PC-9 (cell line): Measurements from ENCODE around the gene PIWIL4. TPM values are rescaled to one million over a fixed set of nuclear protein-coding genes. Genes with fewer than 3 reads are reported as not detected.

Experiments
- BruUV-seq: library from RNA; stranded (reverse); fragments of 400-500 nt; replicated peaks from 2 replicates; lab custom pipeline; 2021; lab: Mats Ljungman, UMichigan
- CTCF ChIA-PET: fragments of 300-600 bp; sonication (Branson Sonifier 250); formaldehyde crosslinking; loops from one replicate; lab custom pipeline; 2022; ENCODE audit warnings: antibody characterized with exemption; lab: Charles Lee
- POLR2A ChIA-PET: fragments of 300-600 bp; sonication (Branson Sonifier 250); formaldehyde crosslinking; loops from one replicate; lab custom pipeline; 2022; ENCODE audit warnings: antibody characterized with exemption; ENCODE audit not compliant: unreplicated experiment; lab: Charles Lee
- DNase-seq, 2 experiments: peaks; one replicate each; pipeline versions ENCODE4 v3.0.0 to v3.0.0-alpha.2; 2015 to 2022; ENCODE audit warnings: mixed read lengths in 1 of 2
- H2AFZ ChIP-seq: fragments of 200-600 bp; sonication (generic); 2 replicates; pipeline ENCODE4 v1.8.1; 2017; ENCODE audit warnings: antibody characterized with exemption
- H3F3A ChIP-seq: fragments of 200-600 bp; sonication (generic); 2 replicates; pipeline ENCODE4 v1.8.1; 2017; ENCODE audit warnings: antibody characterized with exemption, mild to moderate bottlenecking, low read depth; ENCODE audit not compliant: insufficient read depth
- H3K27ac ChIP-seq: fragments of 200-600 bp; sonication (generic); 2 replicates; pipeline ENCODE4 v1.6.1; 2016; ENCODE audit warnings: mixed run types
- H3K27me3 ChIP-seq: fragments of 200-600 bp; sonication (generic); 2 replicates; pipeline ENCODE4 v1.6.1; 2016; ENCODE audit warnings: low read depth, mixed run types; ENCODE audit not compliant: insufficient read depth
- H3K36me3 ChIP-seq: fragments of 200-600 bp; sonication (generic); 2 replicates; pipeline ENCODE4 v1.6.1; 2016; ENCODE audit warnings: low read depth, mixed run types
- H3K4me1 ChIP-seq: fragments of 200-600 bp; sonication (generic); replicated peaks from 2 replicates; pipeline ENCODE4 v1.6.1; 2016; ENCODE audit warnings: mixed run types; ENCODE audit not compliant: insufficient read depth
- H3K4me2 ChIP-seq: fragments of 200-600 bp; sonication (generic); 2 replicates; pipeline ENCODE4 v1.6.1; 2017; ENCODE audit warnings: mixed run types
- H3K4me3 ChIP-seq: fragments of 200-600 bp; sonication (generic); 2 replicates; pipeline ENCODE4 v1.6.1; 2016; ENCODE audit warnings: mixed run types
- H3K79me2 ChIP-seq: fragments of 200-600 bp; sonication (generic); 2 replicates; pipeline ENCODE4 v1.6.1; 2017; ENCODE audit warnings: low read depth, mixed run types
- H3K9me2 ChIP-seq: fragments of 200-600 bp; sonication (generic); 2 replicates; pipeline ENCODE4 v1.8.1; 2017; ENCODE audit warnings: mild to moderate bottlenecking; ENCODE audit not compliant: insufficient read depth
- H3K9me3 ChIP-seq: fragments of 200-600 bp; sonication (generic); 2 replicates; pipeline ENCODE4 v1.8.1; 2016; ENCODE audit warnings: low read depth; ENCODE audit not compliant: insufficient read depth
- H4K20me1 ChIP-seq: fragments of 200-600 bp; sonication (generic); 2 replicates; pipeline ENCODE4 v1.8.1; 2017; ENCODE audit not compliant: insufficient read depth
- CTCF ChIP-seq: fragments of 200-600 bp; sonication (generic); conservative IDR thresholded peaks from 2 replicates; pipeline ENCODE4 v1.6.1; 2017; ENCODE audit warnings: mixed run types, antibody characterized with exemption, mild to moderate bottlenecking, moderate library complexity
- EZH2 ChIP-seq: fragments of 200-600 bp; sonication (generic); IDR thresholded peaks from 2 replicates; pipeline ENCODE4 v1.8.0; 2017; ENCODE audit warnings: antibody characterized with exemption, low read depth
- intact Hi-C: fragments of 100-400 bp; cut with micrococcal nuclease; formaldehyde crosslinking; loops from one replicate; pipeline ENCODE4 v1.10.0; 2022; ENCODE audit not compliant: unreplicated experiment
- total RNA-seq: library from RNA; stranded (reverse); gene quantifications from 2 replicates; pipeline ENCODE4 v1.2.3, GENCODE V29; 2021

The PIWIL4 gene
- total RNA-seq, 1 experiment from 2014 or later = 0.26 TPM

GRCh38 chr11:94629741-94630140, 62.6 kb downstream of the PIWIL4 start:
- no peaks in the 10 kb centered on the region for H3F3A ChIP-seq
- no peak overlapping the region for H3K27ac ChIP-seq
- ChIA-PET POLR2A (interaction anchor here (0.5 kb wide), 1 partner anchor 185 kb away, joined by 4 read pairs; no protein-coding TSS in a partner anchor), CTCF (no interaction called here)
- H3K79me2 ChIP-seq = no peaks in the 10 kb centered on the region
- no peaks in the 10 kb centered on the region for H3K4me1 ChIP-seq
- no TSS peak for BruUV-seq
- no peak overlapping the region for H3K4me3 ChIP-seq
- intact Hi-C loops = loop anchor here (10.0 kb wide), 1 partner anchor 1795 kb away; no protein-coding TSS in a partner anchor
- H3K36me3 ChIP-seq = peaks cover 3% of the 10 kb centered on the region; the same call in 1 of the 2 replicates
- DNase-seq = no peak
- no peak overlapping the region for H3K4me2 ChIP-seq
- peaks cover 26% of the 10 kb centered on the region for H3K9me3 ChIP-seq
- no peaks in the 10 kb centered on the region for H3K9me2 ChIP-seq
- H4K20me1 ChIP-seq = no peaks in the 10 kb centered on the region
- TF ChIP-seq EZH2 (no peak), CTCF (no peak)
- H2AFZ ChIP-seq = no peak overlapping the region
- H3K27me3 ChIP-seq = no peaks in the 10 kb centered on the region

GRCh38 chr11:94630221-94630620, 63.1 kb downstream of the PIWIL4 start:
- Histone ChIP-seq H3K4me3 (no peak overlapping the region), H3K9me3 (peaks cover 26% of the 10 kb centered on the region), H2AFZ (no peak overlapping the region), H3K9me2 (no peaks in the 10 kb centered on the region), H3K4me1 (no peaks in the 10 kb centered on the region), H3K36me3 (peaks cover 3% of the 10 kb centered on the region; the same call in 1 of the 2 replicates), H3K27ac (no peak overlapping the region), H3K79me2 (no peaks in the 10 kb centered on the region), H4K20me1 (no peaks in the 10 kb centered on the region), H3K27me3 (no peaks in the 10 kb centered on the region), H3K4me2 (no peak overlapping the region), H3F3A (no peaks in the 10 kb centered on the region)
- ChIA-PET POLR2A (interaction anchor here (0.5 kb wide), 1 partner anchor 185 kb away, joined by 4 read pairs; no protein-coding TSS in a partner anchor), CTCF (no interaction called here)
- BruUV-seq = no TSS peak
- intact Hi-C loops = no loop called here
- DNase-seq = no peak
- TF ChIP-seq EZH2 (no peak), CTCF (no peak)

- no TSS peak for BruUV-seq
- no peak for DNase-seq
- CTCF ChIA-PET = no interaction called here
- TF ChIP-seq EZH2 (no peak), CTCF (no peak)
- Histone ChIP-seq H3K4me2 (no peak overlapping the region), H3F3A (no peaks in the 10 kb centered on the region), H3K4me3 (no peak overlapping the region), H3K79me2 (no peaks in the 10 kb centered on the region), H4K20me1 (no peaks in the 10 kb centered on the region), H3K27me3 (no peaks in the 10 kb centered on the region), H3K9me3 (peaks cover 12% of the 10 kb centered on the region; the same call in 1 of the 2 replicates), H2AFZ (no peak overlapping the region), H3K36me3 (peaks cover 3% of the 10 kb centered on the region; the same call in 1 of the 2 replicates), H3K9me2 (no peaks in the 10 kb centered on the region), H3K27ac (no peak overlapping the region), H3K4me1 (no peaks in the 10 kb centered on the region)
- intact Hi-C loops = no loop called here
- POLR2A ChIA-PET = no interaction called here
Observed at GRCh38 chr11:94632356-94632755, 65.2 kb downstream of the PIWIL4 start.
